Thoracic aorta (tissue), 2 donors: Measurements from ENCODE around the gene OR52N4. TPM values are rescaled to one million over a fixed set of nuclear protein-coding genes. Genes with fewer than 3 reads are reported as not detected.

Experiments
- ATAC-seq: fragments of 150-250 bp; one replicate; pipeline ENCODE4 v1.8.0; 2017; ENCODE audit warnings: low read depth; ENCODE audit not compliant: insufficient number of reproducible peaks, low FRiP score
- DNase-seq: peaks from one replicate; pipeline ENCODE4 v3.0.0-alpha.2; 2020; ENCODE audit warnings: low spot score
- H3K27ac ChIP-seq, 2 donors: fragments of 200-600 bp; sonication (generic); 1 replicate in 1 of 2; 2 replicates in 1 of 2; pipeline ENCODE4 v1.5.1; 2016; ENCODE audit warnings: mild to moderate bottlenecking in 2 of 2, moderate library complexity in 2 of 2
- H3K27me3 ChIP-seq: fragments of 200-600 bp; sonication (generic); replicated peaks from 2 replicates; pipeline ENCODE4 v1.6.0; 2016; ENCODE audit warnings: mild to moderate bottlenecking; ENCODE audit not compliant: insufficient read depth
- H3K36me3 ChIP-seq: fragments of 200-600 bp; sonication (generic); one replicate; pipeline ENCODE4 v1.5.1; 2016
- H3K4me1 ChIP-seq, 2 donors: fragments of 200-600 bp; sonication (generic); 1 replicate in 1 of 2; 2 replicates in 1 of 2; pipeline versions ENCODE4 v1.5.1 to v1.6.0; 2016; ENCODE audit warnings: low read depth in 2 of 2, mild to moderate bottlenecking in 1 of 2; ENCODE audit not compliant: control insufficient read depth in 1 of 2
- H3K4me3 ChIP-seq: fragments of 200-600 bp; sonication (generic); 2 replicates; pipeline ENCODE4 v1.5.1; 2016; ENCODE audit warnings: mild to moderate bottlenecking
- H3K9me3 ChIP-seq: fragments of 200-600 bp; sonication (generic); 2 replicates; pipeline ENCODE4 v1.5.1; 2016
- CTCF ChIP-seq: fragments of 200-600 bp; sonication (generic); IDR thresholded peaks from one replicate; pipeline ENCODE4 v1.5.1; 2019; ENCODE audit warnings: antibody characterized with exemption
- total RNA-seq, 2 donors: library from RNA; depleted of rRNA; stranded (reverse); fragments of >200 nt; gene quantifications; one replicate each; pipeline versions ENCODE4 v1.1.0 to v1.2.3, GENCODE V29; 2016

Gene OR52N4
- total RNA-seq, 2 donors from 2014 or later = not detected

GRCh38 chr11:5767056-5767455, 13.0 kb downstream of the OR52N4 start:
- Histone ChIP-seq H3K27ac (no peak overlapping the region), H3K4me3 (no peak overlapping the region), H3K4me1 (no peaks in the 10 kb centered on the region), H3K27me3 (no peaks in the 10 kb centered on the region), H3K36me3 (no peaks in the 10 kb centered on the region), H3K9me3 (no peaks in the 10 kb centered on the region)
- no peak for ATAC-seq
- no peak for TF ChIP-seq CTCF
- DNase-seq = no peak

GRCh38 chr11:5783255-5783654, 29.2 kb downstream of the OR52N4 start, which contains the start of gene OR52N5:
TSS of gene OR52N5 (minus strand) at chr11:5783355. CDS start at chr11:5778634, 4,721 bp downstream.
- no peak for TF ChIP-seq CTCF
- no peak within 1 kb of the TSS for H3K4me3 ChIP-seq
- no peaks in the 10 kb centered on the region for H3K36me3 ChIP-seq
- H3K9me3 ChIP-seq = no peaks in the 10 kb centered on the region
- H3K27me3 ChIP-seq = no peaks in the 10 kb centered on the region
- DNase-seq (no peak), ATAC-seq (no peak)
- H3K4me1 ChIP-seq = no peaks in the 10 kb centered on the region
- no peak within 1 kb of the TSS for H3K27ac ChIP-seq

GRCh38 chr11:5791165-5791564, 37.1 kb downstream of the OR52N4 start, which contains the start of gene OR52N1:
TSS of gene OR52N1 (minus strand) at chr11:5791265. CDS start at chr11:5788816, 2,449 bp downstream.
- H3K4me1 ChIP-seq = no peaks in the 10 kb centered on the region
- no peak within 1 kb of the TSS for H3K27ac ChIP-seq
- no peaks in the 10 kb centered on the region for H3K27me3 ChIP-seq
- DNase-seq (no peak), ATAC-seq (no peak)
- H3K4me3 ChIP-seq = no peak within 1 kb of the TSS
- no peaks in the 10 kb centered on the region for H3K9me3 ChIP-seq
- no peak for TF ChIP-seq CTCF
- no peaks in the 10 kb centered on the region for H3K36me3 ChIP-seq

- Histone ChIP-seq H3K9me3 (no peaks in the 10 kb centered on the region), H3K36me3 (no peaks in the 10 kb centered on the region), H3K4me3 (no peak overlapping the region), H3K4me1 (no peaks in the 10 kb centered on the region), H3K27ac (no peak overlapping the region), H3K27me3 (no peaks in the 10 kb centered on the region)
- ATAC-seq (no peak), DNase-seq (no peak)
- no peak for TF ChIP-seq CTCF
Observed at GRCh38 chr11:5796541-5796940, 42.5 kb downstream of the OR52N4 start.

GRCh38 chr11:5803982-5804381, 49.9 kb downstream of the OR52N4 start:
- H3K36me3 ChIP-seq = no peaks in the 10 kb centered on the region
- H3K9me3 ChIP-seq = peaks cover 3% of the 10 kb centered on the region
- ATAC-seq = no peak
- DNase-seq = no peak
- H3K27me3 ChIP-seq = no peaks in the 10 kb centered on the region
- no peak for TF ChIP-seq CTCF
- no peak overlapping the region for H3K27ac ChIP-seq
- no peak overlapping the region for H3K4me3 ChIP-seq
- H3K4me1 ChIP-seq = peaks cover 3 to 5% of the 10 kb centered on the region in 2 donors

Other genes with a start within 250 kb of the OR52N4 start
- gene UBQLN3, start 244.3 kb upstream of the OR52N4 start, total RNA-seq = 1 to 10 TPM in 1 of 2 donors, under 1 TPM in 1; 0.63 to 1.5 TPM
- 1 to 10 TPM in 1 of 2 donors, under 1 TPM in 1; 0.56 to 1.4 TPM for gene UBQLNL, start 237.5 kb upstream of the OR52N4 start, total RNA-seq
- gene OR52H1, start 205.7 kb upstream of the OR52N4 start, total RNA-seq = 1 to 10 TPM in 1 of 2 donors, under 1 TPM in 1; 0.81 to 2.0 TPM
- not detected for gene OR52B6, start 173.4 kb upstream of the OR52N4 start, total RNA-seq
- gene TRIM6, start 157.6 kb upstream of the OR52N4 start, total RNA-seq = 1 to 10 TPM; 3.0 to 6.5 TPM
- gene TRIM34, start 129.2 kb upstream of the OR52N4 start, total RNA-seq = 1 to 10 TPM; 6.9 to 7.7 TPM
- gene TRIM5, start 69.2 kb upstream of the OR52N4 start, total RNA-seq = 10 to 100 TPM; 35.5 to 36.4 TPM
- 100 to 1,000 TPM; 119 to 129 TPM for gene TRIM22, start 64.5 kb upstream of the OR52N4 start, total RNA-seq
- under 1 TPM; 0.27 to 0.49 TPM for gene OR56B1, start 17.8 kb upstream of the OR52N4 start, total RNA-seq
- gene OR52N5, start 29.1 kb downstream of the OR52N4 start, total RNA-seq = not detected
- gene OR52N1, start 37.0 kb downstream of the OR52N4 start, total RNA-seq = under 1 TPM in 1 of 2 donors, not detected in 1; 0.42 TPM
- gene OR52N2, start 54.7 kb downstream of the OR52N4 start, total RNA-seq = not detected
- gene OR52E6, start 87.7 kb downstream of the OR52N4 start, total RNA-seq = not detected
- not detected for gene OR52E8, start 103.4 kb downstream of the OR52N4 start, total RNA-seq
- gene OR52E4, start 126.4 kb downstream of the OR52N4 start, total RNA-seq = not detected
- gene OR52E5, start 139.0 kb downstream of the OR52N4 start, total RNA-seq = not detected
- not detected for gene OR56A3, start 188.0 kb downstream of the OR52N4 start, total RNA-seq
- not detected for gene OR56A5, start 214.3 kb downstream of the OR52N4 start, total RNA-seq
- gene OR52L1, start 232.7 kb downstream of the OR52N4 start, total RNA-seq = not detected